Activated CD4-positive, alpha-beta T cell treated with anti-CD3 and anti-CD28 coated beads, Interleukin-2, amount 50 U/mL, for 16 hours (primary cell): ENCODE data around the gene PWWP2B.

ENCODE experiments used
- DNase-seq: peaks from one replicate; pipeline ENCODE4 v3.0.0-alpha.2; 2020

PWWP2B gene

GRCh38 chr10:132394936-132395703, 1.9 kb upstream of the PWWP2B start:
- no peak for DNase-seq

GRCh38 chr10:132395704-132396493, 1.1 kb upstream of the PWWP2B start:
- DNase-seq: no peak

- DNase-seq: peak; percentile 37
Observed at GRCh38 chr10:132396494-132397035, 435 bp upstream of the PWWP2B start.

GRCh38 chr10:132397671-132398565, 918 bp downstream of the PWWP2B start:
- peak; percentile 20 for DNase-seq

- no peak for DNase-seq
Observed at GRCh38 chr10:132398566-132398991, 1.6 kb downstream of the PWWP2B start.

GRCh38 chr10:132399117-132400035, 2.4 kb downstream of the PWWP2B start:
- no peak for DNase-seq

GRCh38 chr10:132400041-132400546, 3.1 kb downstream of the PWWP2B start:
- DNase-seq: no peak

- DNase-seq: no peak
Observed at GRCh38 chr10:132400547-132401151, 3.6 kb downstream of the PWWP2B start.

GRCh38 chr10:132401401-132402118, 4.6 kb downstream of the PWWP2B start:
- no peak for DNase-seq

GRCh38 chr10:132402781-132403241, 5.8 kb downstream of the PWWP2B start:
- no peak for DNase-seq

- DNase-seq: no peak
Observed at GRCh38 chr10:132403511-132404168, 6.6 kb downstream of the PWWP2B start.

- DNase-seq: no peak
Observed at GRCh38 chr10:132404169-132404880, 7.3 kb downstream of the PWWP2B start.

GRCh38 chr10:132404911-132405462, 8.0 kb downstream of the PWWP2B start:
- DNase-seq: no peak

- no peak for DNase-seq
Observed at GRCh38 chr10:132405463-132405991, 8.5 kb downstream of the PWWP2B start.

GRCh38 chr10:132406181-132406580, 9.2 kb downstream of the PWWP2B start:
- DNase-seq: no peak

GRCh38 chr10:132406750-132407149, 9.8 kb downstream of the PWWP2B start:
- DNase-seq: no peak

GRCh38 chr10:132407243-132407746, 10.3 kb downstream of the PWWP2B start:
- DNase-seq: no peak

GRCh38 chr10:132407846-132408278, 10.9 kb downstream of the PWWP2B start:
- no peak for DNase-seq
